NCI-H1930 (cell line): ENCODE measurements around the gene NTSR2.
"Not testable (repeated sequence)": the region's sequence is repeated elsewhere in the genome, so short reads cannot be mapped to it uniquely, and the experiment has no call there.

Experiments used
- DNase-seq, 2 experiments: peaks; one replicate each; lab custom pipeline; 2025; lab: John Stamatoyannopoulos, UW

Gene NTSR2

DNA sequence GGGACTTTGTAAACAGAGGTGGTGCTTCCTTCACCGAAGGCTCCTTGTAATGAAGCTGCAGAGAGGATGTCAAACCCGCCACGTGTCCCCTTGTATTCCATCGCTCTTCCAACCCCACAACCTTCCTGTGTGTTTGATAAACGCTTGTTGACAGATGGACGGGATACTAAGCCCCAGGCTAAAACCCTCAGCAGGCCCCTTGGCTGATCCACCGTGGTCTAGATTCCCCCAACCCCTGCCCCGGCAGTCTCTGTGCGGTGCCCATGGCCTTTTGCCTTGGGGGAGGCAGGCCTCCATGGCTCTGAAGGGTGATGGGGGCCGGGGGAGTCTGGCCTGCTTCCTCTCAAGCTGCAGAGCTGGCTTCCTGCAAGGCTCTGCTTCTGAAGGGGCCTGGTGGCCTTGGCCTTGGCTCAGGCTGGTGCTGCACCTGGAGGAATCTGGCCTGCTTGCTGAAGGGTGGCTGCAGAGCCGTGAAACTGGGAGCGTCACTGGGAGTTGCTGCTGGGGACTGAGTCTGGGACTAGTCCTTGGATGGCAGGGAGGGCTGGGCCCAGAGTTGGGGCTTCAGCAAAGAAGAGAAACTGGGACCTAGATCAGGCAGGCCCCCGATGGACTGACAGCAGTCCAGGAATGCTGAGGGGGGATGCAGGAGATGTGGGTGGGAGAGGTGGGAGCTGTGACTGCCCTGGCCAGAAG, 9.6 kb upstream of the NTSR2 start:
- no peak for DNase-seq

DNA sequence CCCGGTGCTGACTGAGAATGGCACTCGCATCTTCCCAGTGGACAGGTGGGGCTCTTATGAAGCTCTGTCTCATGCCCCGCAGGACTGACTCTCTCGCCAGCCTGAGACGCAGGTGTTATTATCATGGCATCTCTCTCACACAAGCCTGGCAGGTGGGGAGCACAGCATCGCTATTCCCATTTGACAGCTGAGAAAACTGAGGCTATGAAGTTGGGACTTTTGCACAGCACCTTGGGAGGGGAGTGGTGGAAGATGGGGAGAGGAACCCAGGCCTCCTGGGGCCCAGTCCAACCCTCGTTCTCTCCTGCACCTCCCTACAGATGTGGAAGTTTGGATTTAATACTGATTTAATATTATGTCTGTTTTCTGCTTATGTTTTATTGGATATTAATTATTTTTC, 9.0 kb upstream of the NTSR2 start:
- DNase-seq = no peak

DNA sequence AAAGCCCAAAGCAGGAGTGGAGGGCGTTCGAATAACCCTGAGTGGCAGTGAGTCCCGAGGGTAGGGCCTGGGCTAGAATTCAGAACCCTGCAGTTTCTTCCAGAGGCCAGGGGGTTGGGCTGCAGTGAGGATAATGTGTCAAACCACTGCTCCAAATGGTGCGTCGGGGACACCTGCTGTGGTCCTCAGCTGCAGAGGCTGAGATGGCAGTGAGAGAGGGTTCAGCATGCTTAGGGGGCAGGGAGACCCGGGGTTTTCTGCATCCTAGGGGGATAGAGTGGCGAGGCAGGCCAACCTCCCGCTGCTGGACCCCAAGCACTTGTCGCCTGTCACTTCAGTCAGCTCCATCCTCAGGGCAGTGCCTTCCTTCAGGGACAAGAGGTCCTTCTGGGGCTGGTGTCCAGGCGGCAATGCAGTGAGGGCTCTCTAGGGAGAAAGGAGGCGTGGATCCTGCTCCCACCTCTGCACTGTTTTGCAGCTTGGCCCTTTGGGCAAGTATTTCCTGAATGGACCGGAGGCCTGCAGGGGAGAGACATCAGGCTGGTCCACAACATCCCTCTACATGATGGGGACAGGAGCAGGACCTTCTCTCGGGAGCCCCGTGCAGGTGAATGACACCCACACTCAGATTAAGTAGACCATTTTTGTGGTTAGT, 8.4 kb upstream of the NTSR2 start:
- no peak for DNase-seq

DNA sequence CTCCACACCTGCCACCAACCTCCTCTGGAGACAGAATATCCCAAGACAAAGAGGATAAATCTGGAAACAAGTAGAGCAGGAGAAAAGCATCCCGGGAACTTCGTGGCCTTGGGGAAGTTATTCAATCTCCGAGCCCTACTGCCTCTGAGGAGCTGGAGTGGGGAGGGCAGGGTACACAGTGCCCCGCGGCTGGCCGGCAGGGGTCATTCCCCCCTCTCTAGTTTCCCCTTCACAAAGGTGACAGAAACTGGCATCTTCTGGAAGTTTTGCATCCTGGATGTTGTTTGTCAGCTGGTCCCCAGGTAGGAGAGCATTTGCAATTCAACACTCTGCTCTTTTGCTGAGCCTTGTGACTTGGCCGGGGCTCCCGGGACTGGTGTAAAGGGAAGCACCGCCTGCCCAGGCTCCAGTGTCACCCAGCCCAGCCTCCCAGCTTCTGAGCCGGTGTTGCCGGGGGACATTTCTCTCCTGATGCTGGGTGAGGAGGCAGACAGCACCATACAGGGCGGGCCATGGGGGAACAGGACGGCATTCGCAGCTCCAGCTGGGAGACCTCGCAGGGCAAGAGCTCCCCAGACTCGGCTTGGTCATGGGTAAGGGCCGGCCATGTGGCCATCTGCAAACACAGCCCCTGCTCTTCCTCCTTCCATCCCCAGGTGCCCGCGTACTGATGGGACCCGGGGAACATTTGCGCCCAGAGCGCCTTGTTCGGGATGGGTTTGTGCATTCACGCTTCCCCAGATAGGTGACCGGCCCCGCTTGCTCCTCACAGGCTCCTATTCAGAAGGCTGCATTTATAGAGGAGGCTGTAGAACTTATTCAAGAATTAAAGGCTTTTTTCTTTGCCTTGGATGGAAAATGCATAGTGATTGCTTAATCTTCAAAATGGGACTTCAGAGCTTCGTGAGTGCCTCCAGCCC, 7.4 kb upstream of the NTSR2 start:
- no peak for DNase-seq

DNA sequence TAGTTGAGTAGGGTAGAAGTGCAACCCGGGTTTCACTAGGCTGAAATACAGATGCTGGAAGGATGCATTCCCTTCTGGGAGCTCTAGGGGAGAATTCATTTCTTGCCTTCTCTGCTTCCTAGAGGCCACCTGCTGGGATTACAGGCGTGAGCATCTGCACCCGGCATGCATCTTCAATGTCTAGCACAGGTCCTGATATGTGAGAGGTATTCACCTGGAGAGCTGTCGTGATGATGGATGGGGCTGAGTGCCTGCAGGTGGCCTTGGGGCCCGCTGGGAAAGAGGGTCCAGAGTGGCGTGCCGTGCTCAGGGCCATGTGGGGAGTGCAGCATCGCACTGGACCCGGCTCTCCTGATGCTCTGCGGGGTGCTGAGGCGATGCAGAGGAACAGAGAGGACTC, 6.6 kb upstream of the NTSR2 start:
- no peak for DNase-seq

DNA sequence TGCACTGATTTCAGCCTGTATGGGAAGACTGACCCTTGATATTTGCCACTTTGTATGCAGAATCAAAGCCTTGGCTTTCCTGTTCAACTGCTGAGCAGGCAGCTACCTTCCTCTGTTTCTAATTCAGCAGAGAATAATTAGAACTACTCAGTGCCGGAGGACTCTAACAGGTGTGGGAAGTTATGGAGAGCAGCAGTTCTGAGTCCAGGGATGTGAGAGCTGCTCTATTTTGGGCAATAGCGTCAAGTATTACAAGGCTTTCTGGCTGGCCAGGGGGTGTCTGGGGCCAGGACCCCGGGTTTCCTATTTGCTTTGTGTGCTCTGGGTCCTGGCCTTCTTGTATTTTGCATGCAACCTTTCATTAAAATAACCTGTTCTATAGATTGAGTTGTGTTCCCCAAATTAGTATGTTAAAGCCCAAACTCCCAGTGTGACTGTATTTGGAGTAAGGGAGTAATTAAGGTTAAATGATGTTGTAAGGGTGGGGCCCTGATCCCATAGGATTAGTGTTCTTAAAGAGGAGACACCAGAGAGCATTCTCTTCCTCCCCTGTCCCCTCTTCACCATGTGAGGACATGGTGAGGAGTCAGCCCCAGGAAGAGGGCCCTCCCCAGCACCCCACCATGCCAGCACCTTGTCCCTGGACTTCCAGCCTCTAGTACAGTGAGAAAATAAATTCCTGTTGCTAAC, 5.6 kb upstream of the NTSR2 start:
- no peak for DNase-seq

DNA sequence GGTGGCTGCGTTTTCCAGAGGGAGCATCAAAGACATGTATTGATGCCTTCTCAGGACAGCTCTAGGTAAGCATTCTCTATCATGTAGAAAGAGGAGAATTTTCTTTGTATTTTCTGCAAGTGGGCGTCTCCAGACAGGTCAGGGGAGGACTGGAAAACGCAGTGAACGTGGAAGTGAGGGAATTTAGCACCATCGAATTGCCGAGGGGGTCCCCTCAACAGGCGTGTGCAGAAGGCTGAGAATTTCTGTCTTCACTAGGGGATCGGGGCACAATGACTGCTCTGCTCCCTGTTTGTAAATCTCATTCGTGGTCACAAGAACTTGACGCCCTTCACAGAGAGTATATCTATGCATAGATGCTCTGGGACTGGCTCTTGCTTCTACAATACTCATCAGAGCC, 5.0 kb upstream of the NTSR2 start:
- DNase-seq = no peak

DNA sequence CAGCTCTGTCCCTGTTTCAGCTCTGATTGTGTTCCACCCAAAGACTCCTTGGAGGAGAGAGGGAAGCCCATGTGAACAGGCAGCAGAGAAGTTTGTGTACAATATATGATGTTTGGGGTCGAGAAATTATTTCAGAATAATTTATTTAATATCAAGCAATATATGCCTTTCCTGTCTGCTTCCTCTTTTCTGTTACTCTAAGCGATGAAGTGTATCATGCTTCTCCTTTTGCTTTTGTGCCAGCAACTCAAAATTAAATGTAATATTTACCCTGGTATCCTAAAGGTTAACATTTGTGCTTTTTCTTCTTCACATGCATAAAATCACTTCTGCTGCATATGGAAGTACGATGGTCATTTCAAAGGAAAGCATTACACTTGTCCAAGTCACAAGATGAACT, 2.4 kb upstream of the NTSR2 start:
- DNase-seq = no peak

DNA sequence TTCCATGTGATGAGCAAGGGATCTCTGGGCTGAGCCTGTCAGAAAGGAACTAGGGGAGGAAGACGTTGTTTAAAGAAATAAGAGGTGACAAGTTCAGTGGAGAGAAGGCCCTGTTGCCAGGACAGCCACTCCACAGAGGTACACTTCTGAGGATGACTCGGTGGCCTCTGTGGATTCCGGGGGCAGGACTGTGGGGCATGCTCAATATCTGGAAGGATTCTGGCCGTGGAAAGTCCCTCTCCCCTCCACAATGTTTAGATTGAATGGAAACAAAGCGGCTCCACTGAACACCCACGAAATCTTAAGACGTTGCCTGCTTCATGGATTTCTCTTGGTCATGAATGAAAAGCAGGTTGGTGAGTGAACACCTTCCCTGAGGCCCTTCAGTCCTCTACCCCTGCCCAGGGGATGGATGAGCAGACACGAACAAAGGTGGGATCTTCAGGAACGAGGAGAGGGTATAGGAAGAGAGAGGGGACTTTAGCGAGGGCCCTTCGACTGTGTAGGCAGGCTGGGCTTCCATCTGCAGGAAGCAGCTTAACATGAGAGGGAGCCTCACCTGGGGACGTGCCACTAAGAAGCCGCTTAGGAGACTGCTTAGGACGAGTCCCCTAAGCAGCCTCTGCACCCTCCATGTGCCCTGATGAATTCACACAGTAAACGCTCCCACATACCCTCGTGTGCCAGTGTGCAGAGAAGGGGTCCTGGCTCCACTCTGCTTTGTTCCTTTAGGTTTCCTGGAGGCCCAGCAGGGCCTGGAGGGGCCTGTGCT, 1.9 kb downstream of the NTSR2 start:
- no peak for DNase-seq

DNA sequence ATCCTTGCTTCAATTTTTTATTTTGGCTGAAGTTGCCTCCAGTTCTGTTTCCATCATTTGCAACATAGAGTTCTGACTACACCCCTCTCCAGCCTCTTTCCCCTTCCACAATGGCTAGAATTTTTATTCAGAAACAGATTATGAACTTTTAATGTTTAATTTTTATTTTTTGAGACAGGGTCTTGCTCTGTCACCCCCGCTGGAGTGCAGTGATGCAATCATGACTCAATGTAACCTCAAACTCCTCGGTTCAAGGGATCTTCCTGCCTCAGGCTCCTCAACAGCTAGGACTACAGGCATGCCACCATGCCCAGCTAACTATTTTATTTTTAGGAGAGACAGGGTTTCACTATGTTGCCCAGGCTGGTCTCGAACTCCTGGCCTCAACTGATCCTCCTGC, 2.8 kb downstream of the NTSR2 start:
- DNase-seq = no peak

DNA sequence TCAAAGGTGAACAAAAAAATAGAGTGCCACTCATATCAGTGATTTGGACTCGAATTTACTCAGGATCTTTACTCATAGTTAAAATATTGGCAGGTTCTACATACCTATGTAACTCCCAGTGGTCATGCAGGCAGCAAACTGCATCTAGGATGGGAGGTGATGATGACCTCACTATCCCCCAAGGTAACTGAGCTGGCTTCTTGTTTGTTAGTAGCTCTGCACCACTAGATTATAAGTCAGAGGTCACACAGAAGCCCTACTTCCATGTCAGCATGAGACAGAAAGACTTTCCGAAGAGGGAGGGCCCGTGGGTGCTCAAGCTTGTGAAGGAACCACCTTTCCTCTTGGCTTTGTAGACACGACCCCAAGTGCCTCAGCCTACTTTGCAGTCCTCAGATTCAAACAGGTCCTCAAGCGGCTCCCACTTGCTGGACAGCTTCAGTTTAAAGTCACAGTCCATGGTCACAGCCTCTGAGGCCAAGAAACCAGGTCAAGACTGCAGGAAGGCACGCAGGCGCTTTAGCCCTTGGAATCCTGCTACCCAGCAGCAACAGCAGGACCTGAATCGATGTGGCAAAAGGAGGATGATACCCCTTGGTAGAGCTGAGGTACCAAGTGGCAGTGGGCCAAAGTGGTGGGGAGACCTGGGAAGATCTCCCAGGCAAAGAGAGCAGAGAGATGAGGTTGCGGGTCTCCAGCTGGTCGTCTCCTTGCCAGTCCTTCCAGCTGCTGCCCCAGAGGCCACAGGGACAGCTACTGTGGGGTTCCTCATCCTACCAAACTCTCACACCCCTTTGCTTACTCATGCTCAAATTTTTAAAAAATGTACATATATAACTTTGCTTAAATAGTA, 4.3 kb downstream of the NTSR2 start:
- DNase-seq = no peak

DNA sequence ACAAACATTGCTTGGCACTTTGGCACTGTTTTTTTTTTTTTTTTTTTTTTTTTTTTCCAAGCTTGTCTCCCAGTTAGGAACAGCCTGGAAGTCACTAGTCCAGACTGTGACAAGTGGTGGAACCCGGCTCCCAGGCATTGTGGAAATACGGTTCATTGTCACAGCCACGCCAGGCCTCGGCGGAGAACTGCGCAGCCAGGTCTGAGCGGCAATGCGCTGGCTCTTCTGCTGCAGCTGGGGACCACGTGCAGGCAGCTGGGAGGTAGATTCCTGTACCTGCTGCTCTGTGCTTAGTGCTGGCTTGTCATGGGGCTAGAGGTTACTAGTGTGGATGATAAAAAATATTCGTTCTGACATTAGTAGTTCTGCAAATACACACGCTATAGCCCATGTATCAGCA, 5.0 kb downstream of the NTSR2 start:
- DNase-seq = no peak

DNA sequence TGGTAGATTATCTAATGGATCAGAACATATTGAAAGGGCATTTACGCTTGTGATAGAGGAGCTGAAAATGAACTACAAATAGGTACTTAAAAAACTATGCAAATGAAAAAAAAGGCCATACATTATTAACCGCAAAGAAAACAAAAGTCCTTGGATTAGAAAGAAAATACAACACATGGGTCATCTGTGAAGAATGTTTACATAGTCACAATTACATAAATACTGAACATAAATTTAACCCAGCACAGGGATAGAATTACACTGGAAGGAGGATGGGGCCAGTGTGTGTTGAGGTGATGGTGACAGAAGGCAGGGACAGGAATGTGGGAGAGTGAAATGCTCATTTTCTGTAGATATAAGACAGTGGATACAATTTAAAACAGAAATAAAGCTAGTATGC, 6.6 kb downstream of the NTSR2 start:
- DNase-seq = no peak

DNA sequence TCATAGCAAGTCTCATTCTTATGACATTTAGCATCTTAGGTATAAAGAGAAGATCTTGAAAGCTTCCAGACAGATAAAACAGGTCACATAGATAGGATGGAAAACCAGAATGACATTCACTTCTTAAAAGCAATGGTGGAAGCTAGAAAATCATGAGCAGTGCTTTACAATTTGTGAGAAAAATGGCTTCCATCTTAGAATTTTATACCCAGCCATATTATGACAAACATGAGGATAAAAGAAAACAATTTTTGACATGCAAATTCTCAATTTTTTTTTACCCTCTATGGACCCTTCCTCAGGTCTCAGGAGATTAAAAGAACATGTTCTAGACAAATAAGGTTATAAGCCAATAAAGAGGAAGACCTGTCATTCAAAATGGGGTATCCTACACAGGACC, 7.1 kb downstream of the NTSR2 start:
- DNase-seq = no peak

DNA sequence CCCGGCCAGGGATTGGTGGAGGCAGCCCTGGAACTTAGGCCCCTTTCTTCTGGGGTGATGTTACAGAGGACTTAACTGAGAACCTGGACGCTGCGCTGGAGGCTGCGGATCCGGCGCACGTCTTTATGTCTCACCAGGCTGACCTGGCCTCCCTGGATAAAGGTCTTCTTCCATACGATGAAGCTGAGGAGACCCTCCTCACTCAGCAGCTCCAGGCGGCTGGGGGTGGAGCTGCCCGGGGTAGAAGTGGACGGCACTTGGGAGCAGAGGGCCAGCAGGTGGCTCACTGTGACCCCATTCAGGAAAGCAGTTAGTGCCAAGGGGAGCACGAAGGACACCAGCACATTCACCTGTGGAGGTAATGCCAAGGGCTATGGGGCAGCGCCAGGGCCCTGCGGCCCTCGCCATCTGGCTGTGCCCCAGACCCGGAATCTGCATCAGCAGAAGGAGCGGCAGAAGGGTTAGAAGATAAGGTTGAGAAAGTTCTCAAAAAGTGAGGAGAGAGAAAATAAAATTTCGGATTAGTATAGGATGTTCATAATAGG, 8.0 kb downstream of the NTSR2 start:
- no peak for DNase-seq

DNA sequence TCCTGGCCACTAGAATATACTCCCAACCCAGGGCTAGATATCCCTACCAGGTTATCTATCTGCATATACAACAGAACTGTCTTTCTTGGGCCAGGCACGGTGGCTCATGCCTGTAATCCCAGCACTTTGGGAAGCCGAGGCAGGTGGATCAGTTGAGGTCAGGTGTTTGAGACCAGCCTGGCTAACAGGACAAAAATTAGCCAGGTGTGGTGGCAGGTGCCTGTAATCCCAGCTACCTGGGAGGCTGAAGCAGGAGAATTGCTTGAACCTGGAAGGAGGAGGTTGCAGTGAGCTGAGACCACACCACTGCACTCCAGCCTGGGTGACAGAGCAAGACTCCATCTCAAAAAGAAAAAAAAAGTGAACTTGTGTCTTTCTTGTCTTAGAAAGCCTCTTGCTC, 9.6 kb downstream of the NTSR2 start:
- DNase-seq = not testable (repeated sequence)

DNA sequence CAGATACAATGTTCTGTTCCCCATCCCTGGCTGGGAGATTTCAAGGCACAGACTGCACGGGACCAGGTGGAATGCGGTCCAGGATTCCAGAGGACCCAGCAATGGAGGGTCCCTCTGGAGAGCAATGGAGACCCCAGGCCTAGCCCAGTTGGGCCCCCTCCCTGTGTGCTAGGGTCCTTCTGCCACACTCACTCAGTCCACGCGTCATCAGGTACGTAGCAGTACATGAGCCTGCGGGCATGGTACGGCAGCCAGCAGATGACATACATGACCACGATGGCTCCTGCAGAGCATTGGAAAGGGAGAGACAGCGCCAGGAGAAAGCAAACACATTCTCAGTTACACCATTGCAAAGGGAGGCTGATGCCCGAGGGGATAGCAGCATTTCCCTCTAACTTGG, 10.1 kb downstream of the NTSR2 start:
- DNase-seq = no peak

DNA sequence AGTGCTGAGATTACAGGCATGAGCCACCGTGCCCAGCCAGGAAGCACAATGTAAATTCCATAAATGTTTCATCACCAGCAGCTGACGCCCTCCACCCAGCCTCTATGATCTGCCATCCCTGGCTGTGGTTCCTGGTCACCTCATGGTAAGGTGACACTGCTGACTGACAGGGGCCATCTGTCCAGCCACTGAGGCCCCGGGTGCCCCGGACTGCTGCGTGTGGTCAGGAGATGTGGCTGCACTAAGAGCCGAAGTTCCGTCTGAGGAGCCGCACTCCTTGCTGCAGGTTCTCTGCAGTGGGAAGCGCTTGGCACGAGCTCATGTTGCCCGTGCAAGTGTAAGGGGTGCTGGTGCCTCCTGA, 10.9 kb downstream of the NTSR2 start:
- DNase-seq = no peak

DNA sequence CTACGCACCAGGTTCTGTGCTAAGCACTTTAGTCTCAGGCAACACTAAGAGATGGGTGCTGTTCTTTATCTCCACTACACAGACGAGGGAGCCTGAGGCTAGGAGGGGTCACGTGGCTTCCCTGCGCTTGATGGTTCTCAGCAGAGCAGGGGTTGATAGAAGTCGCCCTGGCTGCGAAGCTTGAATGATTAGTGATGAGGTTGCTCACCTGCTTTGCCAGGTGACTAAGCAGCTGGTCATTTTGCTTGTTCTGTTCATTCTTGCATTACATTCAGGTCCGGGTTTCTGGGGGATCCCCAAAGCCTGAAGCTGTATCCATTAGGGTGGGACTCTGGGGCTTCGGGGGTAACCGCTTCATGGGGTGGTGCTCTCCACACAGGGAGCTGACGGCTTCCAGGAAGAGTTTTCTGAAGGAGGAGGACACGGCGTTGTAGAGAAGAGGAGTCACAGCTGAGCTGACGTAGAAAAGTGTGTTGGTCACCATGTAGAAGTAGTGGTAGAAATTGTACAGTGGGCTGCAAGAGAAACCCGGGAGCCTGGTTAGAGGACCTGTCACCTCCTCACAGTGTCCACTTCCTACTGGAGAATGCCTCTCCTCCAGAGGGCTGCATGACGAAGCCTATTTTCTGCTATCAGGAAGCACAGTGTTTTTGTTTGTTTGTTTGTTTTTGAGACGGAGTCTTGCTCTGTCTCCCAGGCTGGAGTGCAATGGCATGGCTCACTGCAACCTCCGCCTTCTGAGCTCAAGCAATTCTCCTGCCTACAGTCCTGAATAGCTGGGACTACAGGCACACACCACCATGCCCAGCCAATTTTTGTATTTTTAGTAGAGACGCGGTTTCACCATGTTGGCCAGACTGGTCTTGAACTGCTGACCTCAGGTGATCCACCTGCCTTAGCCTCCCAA, 11.5 kb downstream of the NTSR2 start:
- no peak for DNase-seq
